Neuron (in vitro differentiated cells): ENCODE data around the gene F13A1.
"Not testable (repeated sequence)": the region's sequence is repeated elsewhere in the genome, so short reads cannot be mapped to it uniquely, and the experiment has no call there.

ENCODE experiments used
- H2AFZ ChIP-seq: one replicate; pipeline ENCODE4 v1.6.1; 2013; ENCODE audit warnings: low read depth, mild to moderate bottlenecking, inconsistent platforms, low read length, moderate library complexity
- H3K27me3 ChIP-seq: one replicate; pipeline ENCODE4 v1.6.1; 2013; ENCODE audit warnings: low read length; ENCODE audit not compliant: insufficient read depth
- H3K36me3 ChIP-seq: one replicate; pipeline ENCODE4 v1.6.1; 2013; ENCODE audit warnings: low read length; ENCODE audit not compliant: insufficient read depth
- H3K4me1 ChIP-seq: one replicate; pipeline ENCODE4 v1.6.1; 2013; ENCODE audit warnings: low read length; ENCODE audit not compliant: insufficient read depth
- H3K4me3 ChIP-seq: 2 replicates; pipeline ENCODE4 v1.5.1; 2013; ENCODE audit warnings: mild to moderate bottlenecking, low read length, moderate library complexity
- H3K9me3 ChIP-seq: one replicate; pipeline ENCODE4 v1.6.1; 2013; ENCODE audit warnings: low read length

F13A1 gene

DNA sequence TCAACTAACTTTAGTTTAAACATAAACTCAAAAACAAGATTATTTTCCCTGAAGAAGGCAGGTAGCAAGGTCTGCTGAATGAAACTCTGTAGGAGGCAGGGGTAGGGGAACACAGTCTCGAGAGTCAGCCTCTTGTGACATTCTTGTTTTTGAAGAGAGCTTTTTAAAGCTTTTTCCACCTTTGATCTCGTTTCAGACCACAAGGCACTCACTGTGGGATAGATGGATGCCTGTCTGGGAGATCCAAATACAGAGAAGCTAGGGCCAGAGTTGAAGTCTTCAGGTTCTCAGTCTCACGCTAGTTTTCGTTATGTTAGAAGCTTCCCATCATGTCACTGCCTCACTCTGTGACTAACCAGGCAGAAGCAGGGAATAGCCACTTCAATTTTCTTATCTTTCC is 14.9 kb downstream of the F13A1 start:
- no peaks in the 10 kb centered on the region for H3K9me3 ChIP-seq
- H3K36me3 ChIP-seq = no peaks in the 10 kb centered on the region
- H2AFZ ChIP-seq = no peak overlapping the region
- H3K27me3 ChIP-seq = no peaks in the 10 kb centered on the region
- no peak overlapping the region for H3K4me3 ChIP-seq
- no peaks in the 10 kb centered on the region for H3K4me1 ChIP-seq

DNA sequence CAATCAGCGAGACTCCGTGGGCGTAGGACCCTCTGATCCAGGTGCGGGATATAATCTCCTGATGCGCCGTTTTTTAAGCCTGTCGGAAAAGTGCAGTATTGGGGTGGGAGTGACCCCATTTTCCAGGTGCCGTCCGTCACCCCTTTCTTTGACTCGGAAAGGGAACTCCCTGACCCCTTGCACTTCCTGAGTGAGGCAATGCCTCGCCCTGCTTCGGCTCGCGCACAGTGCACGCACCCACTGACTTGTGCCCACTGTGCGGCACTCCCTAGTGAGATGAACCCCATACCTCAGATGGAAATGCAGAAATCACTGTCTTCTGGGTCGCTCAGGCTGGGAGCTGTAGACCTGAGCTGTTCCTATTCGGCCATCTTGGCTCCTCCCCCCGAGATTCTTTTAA is 20.1 kb downstream of the F13A1 start:
- not testable (repeated sequence) for H2AFZ ChIP-seq, H3K4me1 ChIP-seq, H3K9me3 ChIP-seq, H3K4me3 ChIP-seq, H3K36me3 ChIP-seq, H3K27me3 ChIP-seq

DNA sequence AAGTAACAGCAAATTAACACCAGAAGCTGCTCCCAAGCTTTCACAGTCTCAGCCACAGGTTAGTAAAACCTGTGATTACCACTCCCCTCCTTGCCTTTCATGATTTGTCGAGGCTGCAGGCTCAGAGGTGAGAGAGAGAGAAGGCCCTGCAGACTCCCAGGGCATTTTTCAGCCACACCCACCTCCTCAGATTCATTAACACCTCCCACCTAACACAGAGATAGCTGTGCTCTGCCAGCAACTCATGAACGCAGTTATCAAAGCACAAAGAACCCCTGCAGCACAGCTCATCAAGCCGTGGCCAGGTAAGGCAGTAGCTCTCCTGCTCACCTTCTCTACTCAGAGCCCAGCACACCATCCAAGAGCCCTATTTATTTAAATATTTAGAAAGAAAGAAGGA is 27.1 kb downstream of the F13A1 start:
- H2AFZ ChIP-seq = no peak overlapping the region
- no peak overlapping the region for H3K4me3 ChIP-seq
- no peaks in the 10 kb centered on the region for H3K27me3 ChIP-seq
- no peaks in the 10 kb centered on the region for H3K9me3 ChIP-seq
- H3K36me3 ChIP-seq = no peaks in the 10 kb centered on the region
- no peaks in the 10 kb centered on the region for H3K4me1 ChIP-seq

DNA sequence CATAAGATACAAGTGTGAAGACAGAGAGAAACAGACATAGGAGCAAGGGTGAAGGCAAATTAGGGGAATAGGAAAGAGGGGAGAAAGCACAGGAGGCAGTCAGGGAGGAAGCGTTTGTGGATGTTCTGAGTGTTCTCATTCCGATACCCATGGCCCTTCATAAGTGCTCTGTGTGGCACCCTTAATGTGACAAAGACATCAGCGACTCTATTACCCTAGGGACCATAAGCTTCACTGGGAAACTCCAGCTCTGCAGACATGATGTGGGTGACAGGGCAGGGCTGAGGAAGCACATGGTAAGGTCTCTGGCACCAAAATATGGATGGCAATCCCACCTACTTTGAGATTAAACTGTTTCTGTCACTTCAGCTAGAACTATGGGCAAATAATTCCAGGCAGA is 33.0 kb downstream of the F13A1 start:
- H3K36me3 ChIP-seq = no peaks in the 10 kb centered on the region
- H3K27me3 ChIP-seq = no peaks in the 10 kb centered on the region
- no peak overlapping the region for H3K4me3 ChIP-seq
- H3K9me3 ChIP-seq = no peaks in the 10 kb centered on the region
- H3K4me1 ChIP-seq = no peaks in the 10 kb centered on the region
- H2AFZ ChIP-seq = no peak overlapping the region

DNA sequence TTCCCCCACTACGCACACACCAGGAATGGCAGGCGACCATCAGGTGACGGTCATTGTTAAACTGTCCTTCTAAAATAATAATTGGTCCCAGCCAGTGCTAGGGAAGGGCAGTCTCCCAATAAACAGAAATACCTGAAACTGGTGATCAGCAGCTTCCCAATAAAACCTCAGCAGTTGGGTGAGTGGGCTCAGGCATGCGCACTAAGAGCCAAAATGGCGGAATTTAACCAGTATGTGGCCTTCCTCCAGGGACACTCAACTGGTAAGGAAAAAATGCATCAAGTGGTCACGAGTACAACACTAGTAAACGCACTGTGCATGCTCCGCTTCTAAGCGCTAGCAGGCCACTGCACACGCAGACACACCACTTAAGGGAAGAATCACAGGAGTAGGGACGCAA is 34.8 kb downstream of the F13A1 start:
- Histone ChIP-seq H3K4me1 (no peaks in the 10 kb centered on the region), H3K9me3 (no peaks in the 10 kb centered on the region)

DNA sequence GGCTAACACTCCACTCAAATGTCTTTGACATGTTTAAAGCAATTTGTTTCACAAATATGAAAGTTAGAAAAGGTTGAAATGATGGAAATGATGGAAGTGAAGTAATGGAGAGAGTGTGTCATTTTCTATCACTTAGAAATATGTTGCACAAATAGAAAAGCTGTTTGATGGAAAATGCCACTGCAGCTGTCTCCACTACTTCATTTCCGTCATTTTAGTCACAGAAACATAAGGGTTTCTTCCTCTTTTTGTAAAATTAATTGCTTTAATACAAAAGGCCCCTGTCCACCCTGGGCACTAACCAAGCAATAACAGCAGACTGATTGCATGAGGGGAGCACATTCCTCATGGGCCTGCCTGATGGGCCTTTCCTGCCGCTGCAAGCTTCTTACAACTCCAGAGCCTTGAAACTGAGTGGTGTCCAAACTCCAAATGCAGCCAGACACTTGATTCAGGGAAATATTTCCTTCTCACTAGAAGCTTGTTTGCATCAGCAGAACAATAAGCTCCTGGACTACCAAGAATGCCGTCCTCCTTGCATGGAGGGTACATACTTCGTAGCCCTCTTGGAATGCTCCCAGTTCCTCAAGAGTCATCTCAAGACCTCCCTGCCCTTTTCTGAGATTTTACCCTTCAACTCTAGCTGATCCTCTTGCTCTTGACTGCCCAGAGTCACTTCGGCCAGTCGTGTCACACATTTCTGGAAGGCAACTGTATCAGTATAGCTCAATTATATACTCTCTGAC is 36.1 kb downstream of the F13A1 start:
- H3K4me3 ChIP-seq = no peak overlapping the region

More for the DNA sequence above, 34.8 kb downstream of the F13A1 start:
- Histone ChIP-seq H2AFZ (no peak overlapping the region), H3K4me3 (no peak overlapping the region), H3K27me3 (no peaks in the 10 kb centered on the region), H3K36me3 (no peaks in the 10 kb centered on the region)

DNA sequence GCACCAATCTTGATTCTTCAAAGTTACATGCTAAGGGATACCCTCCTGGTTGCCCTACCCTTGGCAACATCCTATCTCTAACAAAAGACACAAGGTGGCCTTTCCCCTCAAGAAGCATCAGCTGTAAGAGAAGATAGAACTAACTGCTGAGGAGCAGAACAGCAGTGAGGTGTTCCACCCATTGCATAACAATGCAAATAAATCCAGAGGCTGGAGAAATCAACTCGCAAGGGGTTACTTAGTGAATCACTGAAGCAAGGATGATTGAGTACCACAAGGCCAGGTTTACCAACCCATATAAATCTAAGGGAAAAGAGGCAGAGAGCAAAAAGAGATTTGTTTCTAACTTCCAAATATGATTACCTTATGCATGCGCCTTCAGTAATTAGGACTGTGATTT is 36.7 kb downstream of the F13A1 start:
- Histone ChIP-seq H3K9me3 (no peaks in the 10 kb centered on the region), H3K4me3 (no peak overlapping the region), H3K27me3 (no peaks in the 10 kb centered on the region), H3K36me3 (no peaks in the 10 kb centered on the region), H2AFZ (no peak overlapping the region), H3K4me1 (no peaks in the 10 kb centered on the region)

More for the DNA sequence above, 36.1 kb downstream of the F13A1 start:
- Histone ChIP-seq H3K9me3 (no peaks in the 10 kb centered on the region), H2AFZ (no peak overlapping the region), H3K36me3 (no peaks in the 10 kb centered on the region), H3K4me1 (no peaks in the 10 kb centered on the region), H3K27me3 (no peaks in the 10 kb centered on the region)

DNA sequence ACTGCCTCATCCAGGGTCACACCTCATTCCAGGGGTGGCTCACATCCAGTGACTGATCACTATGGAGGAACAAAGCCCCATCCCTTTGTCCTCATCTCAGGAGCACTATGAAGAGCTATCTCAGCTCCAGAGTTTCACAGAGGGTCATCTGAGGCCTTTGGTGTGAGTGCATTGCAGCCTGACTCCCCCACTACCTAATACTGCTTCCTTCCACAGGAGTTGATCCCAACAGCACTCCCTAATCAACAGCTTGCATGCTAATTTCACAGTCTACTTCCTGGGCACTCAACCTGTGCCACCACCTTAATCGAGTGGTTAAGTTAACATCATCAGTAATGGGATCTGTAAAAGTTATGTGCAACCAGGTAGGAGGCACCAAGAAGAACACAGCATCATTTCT is 37.7 kb downstream of the F13A1 start:
- H3K4me3 ChIP-seq = no peak overlapping the region
- H3K27me3 ChIP-seq = no peaks in the 10 kb centered on the region
- H3K9me3 ChIP-seq = no peaks in the 10 kb centered on the region
- no peak overlapping the region for H2AFZ ChIP-seq
- no peaks in the 10 kb centered on the region for H3K4me1 ChIP-seq
- H3K36me3 ChIP-seq = no peaks in the 10 kb centered on the region

DNA sequence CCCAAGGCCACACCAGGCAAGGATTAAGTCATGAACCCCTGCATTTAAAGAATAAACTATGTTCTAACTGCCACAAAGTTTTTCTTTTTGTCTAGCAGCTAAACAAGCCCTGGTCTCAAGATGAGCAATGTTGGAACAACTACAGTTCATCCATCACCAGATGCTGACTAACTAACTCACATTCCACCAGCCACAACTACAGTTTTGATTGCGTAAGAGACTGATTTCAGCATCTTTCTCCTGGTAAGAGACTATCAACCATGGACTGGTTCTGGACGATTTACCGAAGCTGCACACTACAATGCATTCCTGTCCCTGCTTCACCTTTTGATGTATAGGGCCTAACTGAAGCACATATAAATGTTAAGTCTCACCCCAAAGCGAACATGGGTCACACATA is 43.0 kb downstream of the F13A1 start:
- Histone ChIP-seq H3K9me3 (no peaks in the 10 kb centered on the region), H3K27me3 (no peaks in the 10 kb centered on the region), H2AFZ (no peak overlapping the region), H3K36me3 (no peaks in the 10 kb centered on the region), H3K4me1 (no peaks in the 10 kb centered on the region), H3K4me3 (no peak overlapping the region)

DNA sequence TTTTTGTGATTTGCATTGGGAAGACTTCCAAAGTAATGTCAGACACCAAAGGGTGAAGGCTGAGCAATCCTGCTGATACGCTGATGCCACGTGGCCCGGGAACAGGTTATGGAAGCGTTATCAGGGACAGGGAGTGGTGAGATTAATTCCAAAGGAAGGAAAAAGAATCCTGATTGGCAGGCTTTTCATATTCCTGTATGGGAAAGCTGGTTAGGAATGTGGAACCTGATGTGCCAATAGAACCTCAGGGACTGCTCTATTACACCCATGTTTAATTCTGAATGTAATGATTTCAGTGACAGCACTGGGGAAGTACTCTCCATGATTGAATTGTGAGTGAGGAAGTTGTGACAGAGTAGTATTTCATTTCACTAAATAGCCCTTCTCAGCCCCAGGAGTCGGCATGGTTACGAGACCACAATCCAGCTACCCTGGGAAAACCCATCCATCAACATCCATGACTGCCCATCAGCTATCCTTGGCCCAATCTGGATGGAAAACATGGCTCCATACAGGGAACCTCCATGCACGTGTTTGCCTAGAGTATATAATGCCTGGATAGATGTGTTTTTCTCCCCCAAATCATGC is 49.4 kb downstream of the F13A1 start:
- no peaks in the 10 kb centered on the region for H3K9me3 ChIP-seq

DNA sequence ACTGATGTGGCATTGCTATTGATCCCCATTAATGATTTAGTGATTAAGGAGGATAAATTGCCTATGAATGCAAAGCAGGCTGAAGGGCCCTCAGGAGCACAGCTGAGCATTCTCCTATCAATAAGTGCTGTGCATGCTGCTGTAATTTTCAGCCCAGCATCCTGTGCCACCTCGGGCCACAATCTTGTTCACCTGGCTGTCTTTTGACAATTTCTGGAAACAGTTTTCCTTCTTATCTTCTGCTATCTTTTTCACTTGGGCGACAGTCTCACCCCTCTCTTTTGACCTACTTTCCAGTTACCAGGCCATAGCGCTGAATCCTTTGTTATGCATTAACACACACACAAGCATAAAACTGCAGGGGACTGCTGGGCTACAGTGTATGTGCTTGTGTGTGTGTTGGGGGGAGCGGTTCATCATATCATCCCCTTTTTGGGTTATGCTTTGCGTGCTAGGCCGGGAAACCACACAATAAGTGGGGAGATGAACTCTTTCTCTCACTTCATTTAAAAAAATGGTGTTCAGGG is 60.2 kb downstream of the F13A1 start:
- Histone ChIP-seq H3K4me1 (peaks cover 6% of the 10 kb centered on the region), H3K4me3 (no peak overlapping the region), H2AFZ (no peak overlapping the region), H3K36me3 (no peaks in the 10 kb centered on the region), H3K27me3 (no peaks in the 10 kb centered on the region), H3K9me3 (no peaks in the 10 kb centered on the region)

More for the DNA sequence above, 49.4 kb downstream of the F13A1 start:
- no peaks in the 10 kb centered on the region for H3K27me3 ChIP-seq
- no peaks in the 10 kb centered on the region for H3K4me1 ChIP-seq
- no peak overlapping the region for H2AFZ ChIP-seq
- no peaks in the 10 kb centered on the region for H3K36me3 ChIP-seq
- no peak overlapping the region for H3K4me3 ChIP-seq

DNA sequence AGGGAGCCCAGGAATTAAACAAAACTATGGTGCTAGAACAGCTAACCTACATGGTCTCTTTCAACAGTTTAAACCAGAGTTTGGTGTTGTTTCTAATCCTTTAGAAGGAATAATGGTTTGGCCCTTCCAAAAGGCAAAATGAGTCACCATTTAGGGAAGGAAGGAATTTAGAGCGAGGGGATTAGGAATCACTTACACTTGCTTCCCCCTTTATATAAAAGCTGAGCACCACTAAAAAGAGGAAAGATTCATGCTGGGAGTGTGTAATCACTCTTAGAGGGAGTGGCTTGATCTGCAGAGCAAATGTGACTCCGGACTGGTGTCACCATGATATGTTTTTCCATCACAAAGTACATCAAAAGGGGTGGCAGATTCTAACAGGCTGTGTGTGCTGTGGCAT is 63.6 kb downstream of the F13A1 start:
- H3K4me1 ChIP-seq = peaks cover 6% of the 10 kb centered on the region
- no peak overlapping the region for H3K4me3 ChIP-seq
- H3K27me3 ChIP-seq = no peaks in the 10 kb centered on the region
- no peaks in the 10 kb centered on the region for H3K36me3 ChIP-seq
- no peaks in the 10 kb centered on the region for H3K9me3 ChIP-seq
- H2AFZ ChIP-seq = no peak overlapping the region

DNA sequence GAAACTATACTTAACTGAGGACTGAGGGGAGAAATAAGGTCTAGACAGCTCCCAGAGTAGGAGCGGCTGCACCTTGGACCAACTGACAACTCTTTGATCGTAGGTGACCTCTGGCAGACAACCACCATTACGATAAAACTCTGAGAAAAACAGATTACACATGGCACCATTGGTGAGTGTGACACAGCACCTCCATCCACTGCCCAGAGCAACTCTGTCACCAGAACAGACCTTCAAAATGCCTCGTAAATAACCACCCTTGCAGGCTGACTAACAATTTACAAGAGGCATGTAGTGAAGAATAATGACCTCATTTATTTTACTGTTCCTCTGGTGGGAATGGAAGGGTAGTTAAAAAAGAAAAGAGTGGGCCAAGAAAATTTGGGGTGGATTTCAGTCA is 64.2 kb downstream of the F13A1 start:
- H3K27me3 ChIP-seq = no peaks in the 10 kb centered on the region
- H3K4me1 ChIP-seq = peaks cover 6% of the 10 kb centered on the region

More for the DNA sequence above, 64.2 kb downstream of the F13A1 start:
- Histone ChIP-seq H3K4me3 (no peak overlapping the region), H2AFZ (no peak overlapping the region), H3K36me3 (no peaks in the 10 kb centered on the region), H3K9me3 (no peaks in the 10 kb centered on the region)
